ENCODE results near the gene CEPT1. TPM values are rescaled to one million over a fixed set of nuclear protein-coding genes. Genes with fewer than 3 reads are reported as not detected.
"Not testable (repeated sequence)": the region's sequence is repeated elsewhere in the genome, so short reads cannot be mapped to it uniquely, and the experiment has no call there.

The CEPT1 gene
- total and polyA plus RNA-seq, 2 experiments from 2014 or later: 28.7 to 35.8 TPM

DNA sequence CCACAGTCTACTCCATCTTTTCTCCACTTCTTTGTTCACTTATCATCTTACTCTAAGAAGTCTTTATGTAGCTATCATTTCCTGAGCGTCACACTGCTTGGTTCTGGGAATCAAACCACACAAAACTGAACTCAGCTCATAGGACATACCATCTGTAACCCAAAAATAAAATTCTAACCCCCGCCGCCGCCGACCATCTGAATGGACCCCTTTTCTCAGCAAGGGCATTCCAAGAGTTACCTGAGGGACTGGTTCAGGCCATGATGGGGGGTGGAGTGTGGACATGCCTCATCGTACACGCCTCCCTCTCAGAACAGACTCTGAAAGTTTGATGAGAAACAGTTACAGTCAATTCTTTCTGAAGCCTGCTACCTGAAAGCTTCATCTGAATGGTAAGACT lies 74.9 kb downstream of the CEPT1 start:
- no peak for DNase-seq
- Histone ChIP-seq H3K4me2 (ENCODE audit: unreplicated experiment) (no peak overlapping the region), H3K9me3 (ENCODE audit: low read depth) (no peaks in the 10 kb centered on the region), H3K36me3 (ENCODE audit: low read depth) (no peaks in the 10 kb centered on the region), H3K4me3 (no peak overlapping the region), H2AFZ (no peak overlapping the region), H3K4me1 (ENCODE audit: insufficient read depth) (no peaks in the 10 kb centered on the region), H3K9ac (no peak overlapping the region), H3K9me2 (ENCODE audit: insufficient read depth) (no peaks in the 10 kb centered on the region), H3F3A (ENCODE audit: insufficient read depth) (no peaks in the 10 kb centered on the region), H3K27me3 (replicated peaks; ENCODE audit: insufficient read depth) (no peaks in the 10 kb centered on the region; the same call in 1 of the 2 replicates), H4K20me1 (ENCODE audit: insufficient read depth) (no peaks in the 10 kb centered on the region), H3K27ac (no peak overlapping the region), H3K79me2 (ENCODE audit: insufficient read depth) (no peaks in the 10 kb centered on the region)
- in situ Hi-C loops (cut with MboI): loop anchor here (25.0 kb wide), 1 partner anchor 547 kb away; the partner anchor contains the start of gene DDX20
- WGBS, 2 experiments (ENCODE audit: low coverage in 1 of 2, low lambda C conversion rate in 2 of 2, missing lambda C conversion rate in 2 of 2): 90 to 91% methylated on average over 7 of the region's 7 CpGs
- no peak for TF ChIP-seq EZH2phosphoT487 (IDR thresholded peaks at IDR 0.05; ENCODE audit: insufficient read depth, low read depth)

DNA sequence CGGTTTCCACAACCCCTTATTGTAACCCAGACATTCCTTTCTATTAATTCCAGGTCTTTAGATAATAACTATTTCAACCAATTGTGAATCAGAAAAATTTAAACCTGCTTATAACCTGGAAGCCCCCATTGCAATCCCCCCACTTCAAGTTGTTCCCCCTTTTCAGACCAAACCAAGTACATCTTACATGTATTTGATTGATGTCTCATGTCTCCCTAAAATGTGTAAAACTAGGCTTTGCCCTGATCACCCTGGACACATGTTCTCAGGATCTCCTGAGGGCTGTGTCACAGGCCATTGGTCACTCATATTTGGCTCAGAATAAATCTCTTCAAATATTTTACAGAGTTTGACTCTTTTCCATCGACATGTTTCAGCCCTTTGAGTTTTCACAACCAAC lies 75.3 kb downstream of the CEPT1 start:
- not testable (repeated sequence) for H4K20me1 ChIP-seq (ENCODE audit: insufficient read depth); H3K36me3 ChIP-seq (ENCODE audit: low read depth); H3K79me2 ChIP-seq (ENCODE audit: insufficient read depth); H3K27me3 ChIP-seq (replicated peaks; ENCODE audit: insufficient read depth); H3K9me3 ChIP-seq (ENCODE audit: low read depth); H3K4me1 ChIP-seq (ENCODE audit: insufficient read depth); H3K4me3 ChIP-seq; H3F3A ChIP-seq (ENCODE audit: insufficient read depth); H3K27ac ChIP-seq; H2AFZ ChIP-seq; DNase-seq; H3K9me2 ChIP-seq (ENCODE audit: insufficient read depth); H3K4me2 ChIP-seq (ENCODE audit: unreplicated experiment); H3K9ac ChIP-seq
- in situ Hi-C loops (cut with MboI): loop anchor here (25.0 kb wide), 1 partner anchor 547 kb away; the partner anchor contains the start of gene DDX20
- WGBS, 2 experiments (ENCODE audit: low coverage in 1 of 2, low lambda C conversion rate in 2 of 2, missing lambda C conversion rate in 2 of 2): 38 to 42% methylated on average over 2 of the region's 2 CpGs

DNA sequence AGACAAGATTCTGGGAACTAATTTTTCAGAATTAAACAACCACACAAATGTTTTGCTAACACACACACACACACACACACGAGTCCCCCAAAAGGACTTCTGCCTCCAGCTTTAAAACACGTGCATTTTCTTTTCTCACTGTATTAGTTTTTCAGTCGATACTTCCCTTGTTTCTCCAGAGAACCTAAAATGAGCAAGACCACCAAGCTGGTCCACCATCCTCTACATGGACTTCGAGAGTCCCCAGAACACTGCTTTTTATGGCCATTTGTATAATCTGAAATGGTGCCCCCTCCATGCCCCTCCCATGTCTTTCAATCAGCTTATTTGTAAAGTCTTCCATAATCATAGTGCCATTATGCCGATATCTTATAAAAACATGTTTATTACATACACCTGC lies 76.7 kb downstream of the CEPT1 start:
- Histone ChIP-seq H3K36me3 (ENCODE audit: low read depth) (no peaks in the 10 kb centered on the region), H3K4me3 (no peak overlapping the region), H3K27ac (no peak overlapping the region), H4K20me1 (ENCODE audit: insufficient read depth) (no peaks in the 10 kb centered on the region), H3K4me2 (ENCODE audit: unreplicated experiment) (no peak overlapping the region), H3K27me3 (replicated peaks; ENCODE audit: insufficient read depth) (no peaks in the 10 kb centered on the region), H2AFZ (no peak overlapping the region; the same call in 1 of the 2 replicates), H3K4me1 (ENCODE audit: insufficient read depth) (no peaks in the 10 kb centered on the region), H3K9me2 (ENCODE audit: insufficient read depth) (no peaks in the 10 kb centered on the region), H3K9ac (no peak overlapping the region), H3K79me2 (ENCODE audit: insufficient read depth) (no peaks in the 10 kb centered on the region), H3K9me3 (ENCODE audit: low read depth) (no peaks in the 10 kb centered on the region), H3F3A (ENCODE audit: insufficient read depth) (no peaks in the 10 kb centered on the region)
- 50 to 54% methylated on average over 5 of the region's 5 CpGs for WGBS, 2 experiments (ENCODE audit: low coverage in 1 of 2, low lambda C conversion rate in 2 of 2, missing lambda C conversion rate in 2 of 2)
- no peak for TF ChIP-seq EZH2 (IDR thresholded peaks at IDR 0.05; ENCODE audit: insufficient read depth, poor library complexity, severe bottlenecking)
- TF ChIP-seq EZH2phosphoT487 (IDR thresholded peaks at IDR 0.05; ENCODE audit: insufficient read depth, low read depth): no peak
- in situ Hi-C loops (cut with MboI): loop anchor here (25.0 kb wide), 1 partner anchor 546 kb away; the partner anchor contains the start of gene DDX20
- DNase-seq: no peak

DNA sequence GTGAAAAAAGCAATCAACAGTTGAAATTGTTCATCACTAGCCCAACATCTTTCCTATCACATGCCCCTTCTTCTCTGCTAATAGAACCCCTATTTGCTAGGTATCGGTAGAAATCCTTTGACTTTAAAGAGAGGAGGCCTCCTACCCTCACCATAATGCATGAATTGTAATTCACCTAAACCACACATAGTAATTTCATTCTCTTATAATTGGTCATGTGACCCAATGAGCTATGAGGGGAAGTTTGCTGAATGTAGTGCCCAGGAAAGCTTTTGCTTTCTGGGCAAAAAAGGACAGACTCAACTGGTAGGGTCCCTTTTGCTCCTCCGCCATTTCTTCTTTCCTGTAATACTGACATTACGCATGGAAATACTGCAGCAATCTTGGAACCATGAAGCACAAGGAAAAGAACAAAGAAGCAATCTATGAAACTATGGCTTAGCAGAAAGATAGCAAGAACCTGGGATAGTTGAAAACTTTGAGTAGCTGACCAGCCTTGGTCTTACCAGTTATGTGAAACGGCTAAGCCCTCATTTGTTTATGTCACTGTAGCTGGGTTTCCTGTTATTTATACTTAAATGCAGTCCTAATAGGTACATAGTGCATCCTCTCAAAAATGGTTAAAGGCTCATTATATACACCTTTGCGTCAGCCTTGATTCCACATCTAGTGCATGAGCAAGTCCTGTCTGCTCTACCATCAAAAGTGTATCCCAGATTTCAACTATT lies 77.3 kb downstream of the CEPT1 start:
- DNase-seq: no peak
- no peak overlapping the region for H3K27ac ChIP-seq
- 72 to 75% methylated on average over 5 of the region's 5 CpGs for WGBS, 2 experiments (ENCODE audit: low coverage in 1 of 2, low lambda C conversion rate in 2 of 2, missing lambda C conversion rate in 2 of 2)
- TF ChIP-seq EZH2 (IDR thresholded peaks at IDR 0.05; ENCODE audit: insufficient read depth, poor library complexity, severe bottlenecking): no peak
- TF ChIP-seq EZH2phosphoT487 (IDR thresholded peaks at IDR 0.05; ENCODE audit: insufficient read depth, low read depth): no peak
- no peaks in the 10 kb centered on the region for H4K20me1 ChIP-seq (ENCODE audit: insufficient read depth)
- H3K79me2 ChIP-seq (ENCODE audit: insufficient read depth): no peaks in the 10 kb centered on the region
- H3K4me3 ChIP-seq: no peak overlapping the region
- H2AFZ ChIP-seq: no peak overlapping the region
- no peaks in the 10 kb centered on the region for H3K9me2 ChIP-seq (ENCODE audit: insufficient read depth)
- no peak overlapping the region for H3K9ac ChIP-seq
- in situ Hi-C loops (cut with MboI): loop anchor here (25.0 kb wide), 1 partner anchor 545 kb away; the partner anchor contains the start of gene DDX20
- no peaks in the 10 kb centered on the region for H3K4me1 ChIP-seq (ENCODE audit: insufficient read depth)
- H3K27me3 ChIP-seq (replicated peaks; ENCODE audit: insufficient read depth): no peaks in the 10 kb centered on the region
- H3F3A ChIP-seq (ENCODE audit: insufficient read depth): no peaks in the 10 kb centered on the region
- no peaks in the 10 kb centered on the region for H3K9me3 ChIP-seq (ENCODE audit: low read depth)
- no peaks in the 10 kb centered on the region for H3K36me3 ChIP-seq (ENCODE audit: low read depth)
- H3K4me2 ChIP-seq (ENCODE audit: unreplicated experiment): no peak overlapping the region

All from GM23248 (cell line).